A673 (cell line): ENCODE measurements around the gene SERPINA5. TPM values are rescaled to one million over a fixed set of nuclear protein-coding genes. Genes with fewer than 3 reads are reported as not detected.

Source experiments
- BruUV-seq: library from RNA; stranded (reverse); fragments of 400-500 nt; replicated peaks from 2 replicates; lab custom pipeline; 2021; lab: Mats Ljungman, UMichigan
- CTCF ChIA-PET: fragments of 300-600 bp; sonication (Branson Sonifier 250); formaldehyde crosslinking; loops from one replicate; lab custom pipeline; 2022; ENCODE audit warnings: antibody characterized with exemption; lab: Charles Lee
- POLR2A ChIA-PET: fragments of 300-600 bp; sonication (Branson Sonifier 250); formaldehyde crosslinking; loops from one replicate; lab custom pipeline; 2022; ENCODE audit warnings: antibody characterized with exemption; ENCODE audit not compliant: low non-redundant PET; lab: Charles Lee
- DNase-seq: peaks from one replicate; pipeline ENCODE4 v3.0.0-alpha.2; 2015; ENCODE audit warnings: low spot score
- H3K27ac ChIP-seq: fragments of 200-600 bp; sonication (generic); 2 replicates; pipeline ENCODE4 v1.5.1; 2016; ENCODE audit warnings: mixed run types, low read depth, mild to moderate bottlenecking, mixed read lengths, antibody characterized with exemption, low read length; ENCODE audit not compliant: poor library complexity, severe bottlenecking
- H3K27me3 ChIP-seq: fragments of 200-600 bp; sonication (generic); replicated peaks from 2 replicates; pipeline ENCODE4 v1.6.1; 2017; ENCODE audit warnings: mixed run types, low read depth, mild to moderate bottlenecking, mixed read lengths, antibody characterized with exemption, low read length; ENCODE audit not compliant: insufficient read depth, poor library complexity
- H3K36me3 ChIP-seq: fragments of 200-600 bp; sonication (generic); 2 replicates; pipeline ENCODE4 v1.6.1; 2016; ENCODE audit warnings: mixed run types, mild to moderate bottlenecking, mixed read lengths, antibody characterized with exemption, low read length; ENCODE audit not compliant: insufficient read depth, poor library complexity, severe bottlenecking
- H3K4me1 ChIP-seq: fragments of 200-600 bp; sonication (generic); 2 replicates; pipeline ENCODE4 v1.6.1; 2017; ENCODE audit warnings: mixed run types, mild to moderate bottlenecking, mixed read lengths, antibody characterized with exemption, low read length; ENCODE audit not compliant: insufficient read depth, poor library complexity, severe bottlenecking
- H3K4me3 ChIP-seq: fragments of 200-600 bp; sonication (generic); 2 replicates; pipeline ENCODE4 v1.5.1; 2016; ENCODE audit warnings: low read depth, mixed run types, mild to moderate bottlenecking, mixed read lengths, low read length; ENCODE audit not compliant: poor library complexity, severe bottlenecking
- H3K9me3 ChIP-seq: fragments of 200-600 bp; sonication (generic); 2 replicates; pipeline ENCODE4 v1.6.1; 2016; ENCODE audit warnings: mixed run types, low read depth, mild to moderate bottlenecking, mixed read lengths, antibody characterized with exemption, low read length; ENCODE audit not compliant: poor library complexity, severe bottlenecking
- CTCF ChIP-seq: fragments of 300-800, 200-600 bp; sonication (generic); conservative IDR thresholded peaks from 2 replicates; pipeline ENCODE4 v1.5.1; 2017; ENCODE audit warnings: low read depth, mild to moderate bottlenecking, antibody characterized with exemption, low read length, moderate library complexity, mixed read lengths
- EZH2 ChIP-seq: fragments of 200-600 bp; sonication (generic); IDR thresholded peaks from 2 replicates; pipeline ENCODE4 v1.6.1; 2017; ENCODE audit warnings: borderline replicate concordance, low read depth, mild to moderate bottlenecking, mixed read lengths, antibody characterized with exemption, low read length; ENCODE audit not compliant: poor library complexity, severe bottlenecking
- intact Hi-C: fragments of 100-400 bp; cut with micrococcal nuclease; formaldehyde crosslinking; loops from one replicate; pipeline ENCODE4 v1.10.0; 2022; ENCODE audit not compliant: unreplicated experiment
- total RNA-seq: library from RNA; stranded (reverse); gene quantifications from 2 replicates; pipeline ENCODE4 v1.2.3, GENCODE V29; 2021

SERPINA5 gene
- total RNA-seq, 1 experiment from 2014 or later: not detected

- H3K9me3 ChIP-seq: no peaks in the 10 kb centered on the region
- no peak overlapping the region for H3K27ac ChIP-seq
- BruUV-seq: no TSS peak
- H3K27me3 ChIP-seq: no peaks in the 10 kb centered on the region
- H3K4me3 ChIP-seq: no peak overlapping the region
- no peak for DNase-seq
- intact Hi-C loops: no loop called here
- CTCF ChIA-PET: interaction anchor here (0.5 kb wide), 1 partner anchor 16 kb away, joined by 3 read pairs; no protein-coding TSS in a partner anchor
- no peaks in the 10 kb centered on the region for H3K36me3 ChIP-seq
- no peaks in the 10 kb centered on the region for H3K4me1 ChIP-seq
- TF ChIP-seq CTCF (no peak), EZH2 (no peak)
- POLR2A ChIA-PET: no interaction called here
Measured at GRCh38 chr14:94638961-94639817, 58.0 kb downstream of the SERPINA5 start.

- Histone ChIP-seq H3K4me1 (no peaks in the 10 kb centered on the region), H3K36me3 (no peaks in the 10 kb centered on the region), H3K27me3 (no peaks in the 10 kb centered on the region), H3K9me3 (no peaks in the 10 kb centered on the region), H3K4me3 (no peak overlapping the region), H3K27ac (no peak overlapping the region)
- no peak for DNase-seq
- POLR2A ChIA-PET: no interaction called here
- intact Hi-C loops: no loop called here
- CTCF ChIA-PET: no interaction called here
- no peak for TF ChIP-seq CTCF
- no peak for TF ChIP-seq EZH2
- no TSS peak for BruUV-seq
Measured at GRCh38 chr14:94640721-94641631, 59.8 kb downstream of the SERPINA5 start.

GRCh38 chr14:94641632-94641955, 60.4 kb downstream of the SERPINA5 start:
- no TSS peak for BruUV-seq
- intact Hi-C loops: no loop called here
- no peaks in the 10 kb centered on the region for H3K4me1 ChIP-seq
- no peak overlapping the region for H3K27ac ChIP-seq
- TF ChIP-seq CTCF (no peak), EZH2 (no peak)
- no peaks in the 10 kb centered on the region for H3K9me3 ChIP-seq
- ChIA-PET CTCF (no interaction called here), POLR2A (no interaction called here)
- no peaks in the 10 kb centered on the region for H3K36me3 ChIP-seq
- H3K4me3 ChIP-seq: no peak overlapping the region
- H3K27me3 ChIP-seq: no peaks in the 10 kb centered on the region
- DNase-seq: no peak

Other genes starting within 250 kb of the SERPINA5 start
- not detected in 2 replicates for gene SERPINA2, start 214.7 kb upstream of the SERPINA5 start, total RNA-seq
- gene SERPINA1, start 192.8 kb upstream of the SERPINA5 start, total RNA-seq: not detected in 2 replicates
- not detected in 2 replicates for gene SERPINA11, start 128.6 kb upstream of the SERPINA5 start, total RNA-seq
- gene SERPINA9, start 105.2 kb upstream of the SERPINA5 start, total RNA-seq: not detected in 2 replicates
- gene SERPINA12, start 72.0 kb upstream of the SERPINA5 start, total RNA-seq: not detected in 2 replicates
- not detected in 2 replicates for gene SERPINA4, start 20.0 kb upstream of the SERPINA5 start, total RNA-seq
- gene SERPINA3, start 31.0 kb downstream of the SERPINA5 start, total RNA-seq: 0.17 TPM in 1 of 2 replicates, not detected in the other
- 4.2 and 5.2 TPM in 2 replicates for gene GSC, start 188.7 kb downstream of the SERPINA5 start, total RNA-seq